ENCODE results near the gene NQO2. TPM values are rescaled to one million over a fixed set of nuclear protein-coding genes. Genes with fewer than 3 reads are reported as not detected.

Gene NQO2
- polyA plus RNA-seq, 1 donor from 2014 or later, result 33.2 TPM

- no peak overlapping the region for H2AFZ ChIP-seq (ENCODE audit: low read depth, low read length)
- H3K9me2 ChIP-seq (ENCODE audit: insufficient read depth, low read length), result no peaks in the 10 kb centered on the region
- peaks cover 19% of the 10 kb centered on the region for H3F3A ChIP-seq (ENCODE audit: insufficient read depth, low read length, poor library complexity, severe bottlenecking)
- H3K27me3 ChIP-seq (ENCODE audit: insufficient read depth, low read depth, low read length), result no peaks in the 10 kb centered on the region
- no peak overlapping the region for H3K4me3 ChIP-seq (ENCODE audit: low read length)
- no peak overlapping the region for H3K27ac ChIP-seq (ENCODE audit: low read length)
- H3K4me2 ChIP-seq (ENCODE audit: low read length), result no peak overlapping the region
- no peak overlapping the region for H3K9ac ChIP-seq (ENCODE audit: low read length)
- TF ChIP-seq SMC3 (conservative IDR thresholded peaks at IDR 0.05; ENCODE audit: poor library complexity), result no peak
- TF ChIP-seq EZH2 (IDR thresholded peaks at IDR 0.05; ENCODE audit: borderline replicate concordance, insufficient read depth, low read length, poor library complexity, severe bottlenecking), result no peak
- no peak for TF ChIP-seq REST (IDR thresholded peaks at IDR 0.05; ENCODE audit: borderline replicate concordance)
- TF ChIP-seq TAF1 (IDR thresholded peaks at IDR 0.05; ENCODE audit: low read depth), result no peak
- no peaks in the 10 kb centered on the region for H3K9me3 ChIP-seq (ENCODE audit: low read length)
- H4K20me1 ChIP-seq (ENCODE audit: insufficient read depth), result no peaks in the 10 kb centered on the region
- no peaks in the 10 kb centered on the region for H3K36me3 ChIP-seq (ENCODE audit: insufficient read depth, low read length)
- peaks cover 5% of the 10 kb centered on the region for H3K79me2 ChIP-seq (replicated peaks; ENCODE audit: insufficient read depth, low read length)
Measured at GRCh38 chr6:2992330-2992979, 7.2 kb upstream of the NQO2 start.

- no peaks in the 10 kb centered on the region for H3K9me3 ChIP-seq (ENCODE audit: low read length)
- no peak overlapping the region for H3K27ac ChIP-seq (ENCODE audit: low read length)
- H4K20me1 ChIP-seq (ENCODE audit: insufficient read depth), result no peaks in the 10 kb centered on the region
- no peaks in the 10 kb centered on the region for H3K36me3 ChIP-seq (ENCODE audit: insufficient read depth, low read length)
- H3K4me2 ChIP-seq (ENCODE audit: low read length), result no peak overlapping the region
- no peaks in the 10 kb centered on the region for H3K9me2 ChIP-seq (ENCODE audit: insufficient read depth, low read length)
- H3F3A ChIP-seq (ENCODE audit: insufficient read depth, low read length, poor library complexity, severe bottlenecking), result peaks cover 11% of the 10 kb centered on the region
- H3K79me2 ChIP-seq (replicated peaks; ENCODE audit: insufficient read depth, low read length), result peaks cover 5% of the 10 kb centered on the region
- no peak overlapping the region for H3K4me3 ChIP-seq (ENCODE audit: low read length)
- TF ChIP-seq CTCF (IDR thresholded peaks at IDR 0.05; ENCODE audit: poor library complexity, severe bottlenecking) (no peak), TAF1 (IDR thresholded peaks at IDR 0.05; ENCODE audit: low read depth) (no peak), EP300 (conservative IDR thresholded peaks at IDR 0.05; ENCODE audit: poor library complexity, severe bottlenecking) (no peak), RAD21 (conservative IDR thresholded peaks at IDR 0.05) (no peak), REST (IDR thresholded peaks at IDR 0.05; ENCODE audit: borderline replicate concordance) (no peak), SMC3 (conservative IDR thresholded peaks at IDR 0.05; ENCODE audit: poor library complexity) (no peak), EZH2 (IDR thresholded peaks at IDR 0.05; ENCODE audit: borderline replicate concordance, insufficient read depth, low read length, poor library complexity, severe bottlenecking) (no peak), MXI1 (conservative IDR thresholded peaks at IDR 0.05; ENCODE audit: poor library complexity, severe bottlenecking) (no peak), POLR2AphosphoS5 (IDR thresholded peaks at IDR 0.05) (no peak)
- no peak overlapping the region for H2AFZ ChIP-seq (ENCODE audit: low read depth, low read length)
- no peak overlapping the region for H3K9ac ChIP-seq (ENCODE audit: low read length)
- H3K27me3 ChIP-seq (ENCODE audit: insufficient read depth, low read depth, low read length), result no peaks in the 10 kb centered on the region
Measured at GRCh38 chr6:2993755-2994317, 5.9 kb upstream of the NQO2 start.

All from neural cell (in vitro differentiated cells).